Gastroesophageal sphincter (tissue), 4 donors: Measurements from ENCODE around the gene ZNRF3. TPM values are rescaled to one million over a fixed set of nuclear protein-coding genes. Genes with fewer than 3 reads are reported as not detected.
A peak's percentile ranks its signal among the peaks of the same experiment; 100 is the strongest.

Experiments used
- ATAC-seq: fragments of 150-250 bp; one replicate; pipeline ENCODE4 v1.9.1; 2016; ENCODE audit warnings: mild to moderate bottlenecking, moderate library complexity
- H3K27ac ChIP-seq, 4 donors: fragments of 200-600 bp; sonication (generic) in 3 of 4; 1 replicate in 3 of 4; 2 replicates in 1 of 4; pipeline ENCODE4 v1.5.1; 2016 to 2019
- H3K27me3 ChIP-seq: fragments of 200-600 bp; sonication (generic); one replicate; pipeline ENCODE4 v1.5.1; 2019
- H3K36me3 ChIP-seq, 2 donors: fragments of 200-600 bp; sonication (generic); one replicate each; pipeline ENCODE4 v1.5.1; 2019; ENCODE audit warnings: control low read depth in 1 of 2
- H3K4me1 ChIP-seq, 3 donors: fragments of 200-600 bp; sonication (generic); 1 replicate in 2 of 3; 2 replicates in 1 of 3; pipeline ENCODE4 v1.5.1; 2016 to 2019; ENCODE audit warnings: control low read depth in 2 of 3
- H3K4me3 ChIP-seq, 2 donors: fragments of 200-600 bp; sonication (generic); one replicate each; pipeline ENCODE4 v1.5.1; 2019; ENCODE audit warnings: mild to moderate bottlenecking in 1 of 2, moderate library complexity in 1 of 2
- H3K9me3 ChIP-seq, 3 donors: fragments of 200-600 bp; sonication (generic); one replicate each; pipeline ENCODE4 v1.5.1; 2017 to 2019; ENCODE audit warnings: control low read depth in 2 of 3
- CTCF ChIP-seq, 4 experiments: fragments of 200-600 bp in 2 of 4; fragments of 450-650 bp in 2 of 4; sonication (generic) in 1 of 4; IDR thresholded peaks; one replicate each; pipeline ENCODE4 v1.5.1; 2017 to 2019; ENCODE audit warnings: antibody characterized with exemption in 4 of 4, mild to moderate bottlenecking in 2 of 4, moderate library complexity in 2 of 4
- EP300 ChIP-seq: sonication (generic); formaldehyde crosslinking; IDR thresholded peaks from one replicate; pipeline ENCODE4 v1.6.1; 2017; ENCODE audit warnings: antibody characterized with exemption, mild to moderate bottlenecking
- POLR2A ChIP-seq, 2 donors: fragments of 450-650 bp; IDR thresholded peaks; one replicate each; pipeline ENCODE4 v1.6.1; 2017; ENCODE audit warnings: antibody characterized with exemption in 2 of 2, mild to moderate bottlenecking in 2 of 2, moderate library complexity in 1 of 2
- POLR2AphosphoS5 ChIP-seq: sonication (generic); formaldehyde crosslinking; IDR thresholded peaks from one replicate; pipeline ENCODE4 v1.6.1; 2017; ENCODE audit warnings: antibody characterized with exemption
- WGBS, 2 donors: methylation state at CpG; one replicate each; pipeline ENCODE4 v1.1.5; 2018; ENCODE audit warnings: low coverage in 1 of 2; 5-methylcytosine and 5-hydroxymethylcytosine counted together
- total RNA-seq, 4 donors: library from RNA; depleted of rRNA; stranded (reverse); fragments of >200 nt; gene quantifications; one replicate each; pipeline ENCODE4 v1.1.0, GENCODE V29; 2016

The ZNRF3 gene
- total RNA-seq, 4 donors from 2014 or later = 14.8 to 27.7 (median 19.8) TPM

DNA sequence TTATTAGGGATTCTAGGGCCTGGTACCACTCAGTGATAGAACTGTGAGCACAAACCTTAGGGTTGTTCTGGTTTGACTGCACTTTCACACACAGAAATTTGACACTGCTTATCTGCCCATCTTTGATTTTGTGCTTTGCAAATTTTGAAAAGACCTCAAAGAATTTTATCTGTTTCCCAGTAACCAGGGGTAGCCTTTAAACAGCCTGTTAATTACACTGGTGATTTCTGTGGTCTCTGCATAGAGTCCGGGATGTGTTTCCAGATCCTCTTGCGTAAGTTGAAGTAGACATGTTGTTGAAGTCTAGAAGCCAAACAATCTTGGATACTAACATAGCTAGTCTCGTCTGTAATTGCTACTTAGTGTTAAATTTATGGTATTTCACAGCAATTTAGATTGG lies 103.0 kb downstream of the ZNRF3 start:
- H3K27ac ChIP-seq = no peak overlapping the region
- TF ChIP-seq POLR2A (IDR thresholded peaks at IDR 0.05) (no peak), POLR2AphosphoS5 (no peak)
- H3K36me3 ChIP-seq = no peaks in the 10 kb centered on the region
- no peak for ATAC-seq
- no peaks in the 10 kb centered on the region for H3K27me3 ChIP-seq
- H3K9me3 ChIP-seq = peaks cover 0 to 4% (median 0%) of the 10 kb centered on the region in 3 donors
- H3K4me1 ChIP-seq = peaks cover 0 to 26% (median 0%) of the 10 kb centered on the region in 3 donors
- no peak overlapping the region for H3K4me3 ChIP-seq
- WGBS, 2 donors = 86 to 94% methylated on average over 2 to 3 of the region's 3 CpGs

DNA sequence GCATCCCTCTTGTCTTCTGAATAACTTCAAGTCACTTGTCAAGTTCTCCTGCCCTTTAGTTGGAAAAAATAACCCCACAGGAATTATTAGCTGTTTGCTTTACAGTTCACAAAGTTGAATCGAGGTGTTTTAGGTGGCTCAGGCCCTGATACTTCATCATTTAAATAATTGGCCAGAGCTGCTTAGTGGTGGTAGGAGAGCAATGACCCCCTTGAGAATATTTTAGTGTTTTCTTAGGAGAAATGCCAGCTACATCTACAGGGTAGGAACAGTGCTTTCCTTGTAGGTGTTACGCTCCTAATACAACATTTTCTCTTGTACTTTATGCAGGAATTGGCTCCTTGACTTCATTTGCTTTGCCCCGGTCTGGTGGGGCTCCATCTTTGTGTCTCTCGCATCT lies 105.1 kb downstream of the ZNRF3 start:
- peaks cover 0 to 8% of the 10 kb centered on the region in 2 donors for H3K36me3 ChIP-seq
- no peak overlapping the region for H3K4me3 ChIP-seq
- peak overlapping the region in 2 of 4 donors; percentile 40 to 68 for H3K27ac ChIP-seq
- H3K4me1 ChIP-seq = peaks cover 0 to 38% (median 0%) of the 10 kb centered on the region in 3 donors
- peaks cover 0 to 4% (median 0%) of the 10 kb centered on the region in 3 donors for H3K9me3 ChIP-seq
- H3K27me3 ChIP-seq = no peaks in the 10 kb centered on the region
- TF ChIP-seq POLR2AphosphoS5 (no peak), CTCF (IDR thresholded peaks at IDR 0.05) (no peak), EP300 (no peak), POLR2A (IDR thresholded peaks at IDR 0.05) (no peak)
- WGBS, 2 donors = 89 to 100% methylated on average over 3 to 4 of the region's 4 CpGs
- no peak for ATAC-seq

GRCh38 chr22:28989035-28989464 lies 105.7 kb downstream of the ZNRF3 start:
- no peak for ATAC-seq
- WGBS, 2 donors = 30 to 56% methylated on average over 2 to 5 of the region's 5 CpGs
- peaks cover 0 to 4% (median 0%) of the 10 kb centered on the region in 3 donors for H3K9me3 ChIP-seq
- peaks cover 0 to 8% of the 10 kb centered on the region in 2 donors for H3K36me3 ChIP-seq
- H3K27ac ChIP-seq = peak overlapping the region in 2 of 4 donors; percentile 40 to 68
- no peak overlapping the region for H3K4me3 ChIP-seq
- no peaks in the 10 kb centered on the region for H3K27me3 ChIP-seq
- H3K4me1 ChIP-seq = peaks cover 0 to 39% (median 0%) of the 10 kb centered on the region in 3 donors
- peak; percentile 31 for TF ChIP-seq POLR2AphosphoS5
- TF ChIP-seq POLR2A (IDR thresholded peaks at IDR 0.05) = no peak
- TF ChIP-seq CTCF (IDR thresholded peaks at IDR 0.05) = no peak
- no peak for TF ChIP-seq EP300

GRCh38 chr22:28989484-28989883 lies 106.1 kb downstream of the ZNRF3 start:
- TF ChIP-seq CTCF (IDR thresholded peaks at IDR 0.05) = no peak
- no peak for TF ChIP-seq EP300
- no peak for TF ChIP-seq POLR2AphosphoS5
- no peak for TF ChIP-seq POLR2A (IDR thresholded peaks at IDR 0.05)
- ATAC-seq = no peak
- WGBS, 2 donors = 23 to 57% methylated on average over 3 to 6 of the region's 7 CpGs
- Histone ChIP-seq H3K27ac (peak overlapping the region; percentile 25 to 68 (median 44)), H3K4me1 (peaks cover 0 to 39% (median 0%) of the 10 kb centered on the region in 3 donors), H3K4me3 (no peak overlapping the region), H3K27me3 (no peaks in the 10 kb centered on the region), H3K36me3 (peaks cover 0 to 8% of the 10 kb centered on the region in 2 donors), H3K9me3 (peaks cover 0 to 4% (median 0%) of the 10 kb centered on the region in 3 donors)

GRCh38 chr22:28989912-28990311 lies 106.5 kb downstream of the ZNRF3 start:
- H3K27me3 ChIP-seq = no peaks in the 10 kb centered on the region
- peak overlapping the region; percentile 25 to 68 (median 44) for H3K27ac ChIP-seq
- H3K9me3 ChIP-seq = peaks cover 0 to 4% (median 0%) of the 10 kb centered on the region in 3 donors
- H3K36me3 ChIP-seq = peaks cover 0 to 8% of the 10 kb centered on the region in 2 donors
- H3K4me3 ChIP-seq = no peak overlapping the region
- ATAC-seq = no peak
- H3K4me1 ChIP-seq = peaks cover 0 to 39% (median 0%) of the 10 kb centered on the region in 3 donors
- WGBS, 2 donors = 37 to 72% methylated on average over 2 to 4 of the region's 4 CpGs
- no peak for TF ChIP-seq EP300
- TF ChIP-seq POLR2AphosphoS5 = no peak
- TF ChIP-seq CTCF (IDR thresholded peaks at IDR 0.05) = no peak
- no peak for TF ChIP-seq POLR2A (IDR thresholded peaks at IDR 0.05)
